Activated T-cell treated with anti-CD3 and anti-CD28 coated beads for 4 hours (primary cell): ENCODE measurements around the gene BTG3.
A peak's percentile ranks its signal among the peaks of the same experiment; 100 is the strongest.

ENCODE experiments used
- DNase-seq: peaks from one replicate; pipeline ENCODE4 v3.0.0-alpha.2; 2020

BTG3 gene

GRCh38 chr21:17612565-17613241 is at the start of gene BTG3:
TSS of gene BTG3 (minus strand) at chr21:17612901. CDS start at chr21:17609144, 3,757 bp downstream.
- DNase-seq: peak; percentile 79

GRCh38 chr21:17660862-17661261 is 48.2 kb upstream of the BTG3 start:
- no peak for DNase-seq

- DNase-seq: no peak
Measured at GRCh38 chr21:17660452-17660851, 47.8 kb upstream of the BTG3 start.

- DNase-seq: no peak
Measured at GRCh38 chr21:17658931-17659330, 46.2 kb upstream of the BTG3 start.

- no peak for DNase-seq
Measured at GRCh38 chr21:17651526-17651925, 38.8 kb upstream of the BTG3 start.

- DNase-seq: no peak
Measured at GRCh38 chr21:17650292-17650691, 37.6 kb upstream of the BTG3 start.

- DNase-seq: no peak
Measured at GRCh38 chr21:17646790-17647189, 34.1 kb upstream of the BTG3 start.

GRCh38 chr21:17644186-17644585 is 31.5 kb upstream of the BTG3 start:
- DNase-seq: no peak

- no peak for DNase-seq
Measured at GRCh38 chr21:17640821-17641220, 28.1 kb upstream of the BTG3 start.

GRCh38 chr21:17636711-17637110 is 24.0 kb upstream of the BTG3 start:
- no peak for DNase-seq

GRCh38 chr21:17631195-17631594 is 18.5 kb upstream of the BTG3 start:
- DNase-seq: no peak

- DNase-seq: no peak
Measured at GRCh38 chr21:17622018-17622417, 9.3 kb upstream of the BTG3 start.

- no peak for DNase-seq
Measured at GRCh38 chr21:17616831-17617230, 4.1 kb upstream of the BTG3 start.

GRCh38 chr21:17613242-17613676 is 558 bp upstream of the BTG3 start:
- DNase-seq: peak; percentile 5

- peak; percentile 1 for DNase-seq
Measured at GRCh38 chr21:17612023-17612564, 607 bp downstream of the BTG3 start.

- DNase-seq: peak; percentile 79
Measured at GRCh38 chr21:17611414-17612022, 1.2 kb downstream of the BTG3 start.

GRCh38 chr21:17610911-17611310 is 1.8 kb downstream of the BTG3 start:
- DNase-seq: no peak

GRCh38 chr21:17609681-17610080 is 3.0 kb downstream of the BTG3 start:
- no peak for DNase-seq

GRCh38 chr21:17607684-17608083 is 5.0 kb downstream of the BTG3 start:
- DNase-seq: no peak

GRCh38 chr21:17602874-17603273 is 9.8 kb downstream of the BTG3 start:
- no peak for DNase-seq

- DNase-seq: no peak
Measured at GRCh38 chr21:17598437-17598836, 14.3 kb downstream of the BTG3 start.

GRCh38 chr21:17597680-17598079 is 15.0 kb downstream of the BTG3 start:
- DNase-seq: no peak

GRCh38 chr21:17590430-17590829 is 22.3 kb downstream of the BTG3 start:
- no peak for DNase-seq

GRCh38 chr21:17585875-17586450 is 26.7 kb downstream of the BTG3 start:
- no peak for DNase-seq
